HFF-Myc (cell line): ENCODE measurements around the gene TDRD7.

ENCODE experiments used
- DNase-seq: peaks from one replicate; pipeline ENCODE4 v3.0.0-alpha.2; 2011; ENCODE audit warnings: low read depth; ENCODE audit errors: extremely low read depth
- H3K4me3 ChIP-seq: replicated peaks from 2 replicates; pipeline ENCODE4 v1.5.1; 2011; ENCODE audit warnings: low read depth, mild to moderate bottlenecking, control low read depth, low read length
- TF ChIP-seq, protein P1 (sequence below): IDR thresholded peaks from 2 replicates; pipeline ENCODE4 v1.5.1; 2012; ENCODE audit warnings: mild to moderate bottlenecking, low read depth, low read length, control low read depth; ENCODE audit errors: missing control alignments

Gene TDRD7

DNA sequence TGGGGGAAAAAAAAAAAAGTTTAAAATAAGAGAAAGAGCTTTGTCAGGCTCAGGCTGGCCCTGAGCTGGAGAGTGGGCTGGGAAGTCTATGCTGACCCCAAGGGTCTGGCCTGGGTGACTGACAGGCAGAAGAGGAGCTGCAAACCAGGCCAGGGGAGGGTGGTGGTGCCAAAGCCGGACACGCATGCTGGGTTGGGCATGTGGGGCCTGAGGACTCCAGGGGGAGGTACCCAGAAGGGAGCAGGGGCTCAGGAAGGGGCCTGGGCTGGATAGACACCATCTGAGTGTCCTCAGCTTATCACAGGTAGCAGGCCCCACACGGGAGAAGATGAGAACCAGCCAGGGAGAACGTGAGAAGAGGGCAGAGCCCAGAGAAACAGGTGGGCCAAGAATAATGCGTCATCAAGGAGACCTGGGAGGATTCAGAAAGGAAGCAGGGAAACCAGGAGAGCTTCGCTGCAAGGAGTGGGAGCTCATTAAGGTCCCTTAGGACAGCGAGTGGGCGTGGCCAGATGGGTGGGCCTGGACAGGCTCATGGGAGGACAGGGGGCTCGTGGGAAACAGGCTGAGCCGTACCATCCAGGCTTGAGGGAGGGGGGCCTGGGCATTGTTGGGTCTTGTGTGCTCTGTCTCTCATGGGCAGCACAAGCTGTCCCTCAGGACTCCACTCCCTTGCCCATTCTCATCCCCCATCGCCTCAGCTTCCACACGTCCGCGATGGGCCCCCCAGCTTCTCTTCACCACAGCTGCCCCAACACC lies 105.6 kb downstream of the TDRD7 start:
- DNase-seq: no peak
- TF ChIP-seq, protein P1, sequence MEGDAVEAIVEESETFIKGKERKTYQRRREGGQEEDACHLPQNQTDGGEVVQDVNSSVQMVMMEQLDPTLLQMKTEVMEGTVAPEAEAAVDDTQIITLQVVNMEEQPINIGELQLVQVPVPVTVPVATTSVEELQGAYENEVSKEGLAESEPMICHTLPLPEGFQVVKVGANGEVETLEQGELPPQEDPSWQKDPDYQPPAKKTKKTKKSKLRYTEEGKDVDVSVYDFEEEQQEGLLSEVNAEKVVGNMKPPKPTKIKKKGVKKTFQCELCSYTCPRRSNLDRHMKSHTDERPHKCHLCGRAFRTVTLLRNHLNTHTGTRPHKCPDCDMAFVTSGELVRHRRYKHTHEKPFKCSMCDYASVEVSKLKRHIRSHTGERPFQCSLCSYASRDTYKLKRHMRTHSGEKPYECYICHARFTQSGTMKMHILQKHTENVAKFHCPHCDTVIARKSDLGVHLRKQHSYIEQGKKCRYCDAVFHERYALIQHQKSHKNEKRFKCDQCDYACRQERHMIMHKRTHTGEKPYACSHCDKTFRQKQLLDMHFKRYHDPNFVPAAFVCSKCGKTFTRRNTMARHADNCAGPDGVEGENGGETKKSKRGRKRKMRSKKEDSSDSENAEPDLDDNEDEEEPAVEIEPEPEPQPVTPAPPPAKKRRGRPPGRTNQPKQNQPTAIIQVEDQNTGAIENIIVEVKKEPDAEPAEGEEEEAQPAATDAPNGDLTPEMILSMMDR: no peak
- H3K4me3 ChIP-seq: no peak overlapping the region

DNA sequence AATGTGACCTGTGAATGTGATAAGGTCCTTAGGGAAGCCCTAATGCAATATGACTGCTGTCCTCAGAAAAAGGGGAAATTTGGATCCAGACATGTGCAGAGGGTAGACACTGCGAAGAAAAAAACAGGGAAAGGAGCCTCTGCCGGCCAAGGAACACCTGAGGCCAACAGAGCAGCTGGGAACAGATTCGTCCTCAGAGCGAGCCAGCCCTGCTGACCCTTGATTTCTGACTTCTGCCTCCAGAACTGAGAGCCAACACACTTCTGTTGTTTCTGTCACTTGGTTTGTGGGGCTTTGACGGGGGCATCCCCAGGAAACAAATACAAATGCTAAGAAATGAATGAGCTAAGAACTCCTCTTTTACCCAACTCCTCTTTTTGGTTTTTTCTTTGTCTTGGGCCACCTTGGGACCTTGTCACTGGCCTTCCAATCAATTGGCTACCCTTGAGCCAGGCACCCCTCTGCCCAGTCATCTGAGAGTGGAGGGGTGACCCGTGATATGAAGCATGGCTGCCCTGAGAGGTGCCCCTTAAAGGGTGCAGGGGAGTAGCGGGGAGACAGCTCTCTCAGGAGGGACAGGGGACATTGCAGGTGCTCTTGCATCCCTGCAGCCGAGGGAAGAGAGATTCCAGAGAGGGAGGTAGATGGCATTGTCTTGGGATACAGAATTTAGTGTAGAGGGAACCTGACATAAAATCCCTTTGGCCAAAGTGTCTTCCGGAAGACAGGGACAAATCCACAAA lies 106.4 kb downstream of the TDRD7 start:
- no peak overlapping the region for H3K4me3 ChIP-seq
- TF ChIP-seq, protein P1: no peak
- DNase-seq: no peak

DNA sequence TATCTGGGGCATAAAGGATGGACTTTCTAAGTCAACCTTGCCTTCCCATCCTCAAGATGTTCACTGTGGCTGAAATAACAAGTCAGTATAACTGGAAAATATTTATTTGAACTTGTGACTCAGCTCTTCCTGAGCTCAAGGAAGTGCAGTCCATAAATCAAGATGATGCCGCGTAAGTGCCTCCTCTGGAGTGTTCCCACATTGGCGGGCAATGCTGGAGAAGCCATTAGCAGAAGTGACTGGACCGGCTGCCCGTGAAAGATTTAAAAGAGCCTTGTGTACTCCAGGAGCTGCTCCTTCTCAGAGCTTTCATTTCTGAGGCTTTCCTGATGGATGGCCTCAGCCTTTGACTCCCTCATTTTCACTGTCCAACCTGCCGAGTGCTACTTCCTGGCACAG lies 107.0 kb downstream of the TDRD7 start:
- DNase-seq: peak; percentile 63
- H3K4me3 ChIP-seq: no peak overlapping the region
- TF ChIP-seq, protein P1: no peak

DNA sequence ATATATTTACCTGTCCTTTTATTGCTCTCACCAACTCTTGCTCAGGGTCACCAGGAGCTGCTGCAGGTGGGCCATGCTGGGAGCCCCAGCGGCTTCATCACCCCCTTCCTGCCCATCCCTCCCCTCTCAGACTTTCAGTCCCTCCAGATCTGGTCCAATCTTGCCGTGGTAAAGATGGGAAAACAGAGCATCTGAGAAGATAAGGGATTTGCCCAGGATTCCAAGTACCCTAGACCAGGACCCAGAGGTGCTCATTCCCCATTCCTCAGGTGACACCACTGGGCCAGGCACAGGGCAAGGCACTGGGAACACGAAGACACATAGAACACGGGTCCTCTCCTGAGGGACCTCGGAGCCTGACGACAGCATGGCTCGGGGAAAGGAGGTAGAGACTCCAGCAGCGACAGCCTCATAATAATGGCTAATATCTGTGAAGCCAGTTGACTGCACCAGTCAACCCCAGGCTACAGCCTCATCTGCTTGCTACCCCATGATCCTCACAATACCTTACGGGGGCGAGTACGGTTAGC lies 107.6 kb downstream of the TDRD7 start:
- DNase-seq: no peak
- TF ChIP-seq, protein P1: no peak
- H3K4me3 ChIP-seq: no peak overlapping the region

DNA sequence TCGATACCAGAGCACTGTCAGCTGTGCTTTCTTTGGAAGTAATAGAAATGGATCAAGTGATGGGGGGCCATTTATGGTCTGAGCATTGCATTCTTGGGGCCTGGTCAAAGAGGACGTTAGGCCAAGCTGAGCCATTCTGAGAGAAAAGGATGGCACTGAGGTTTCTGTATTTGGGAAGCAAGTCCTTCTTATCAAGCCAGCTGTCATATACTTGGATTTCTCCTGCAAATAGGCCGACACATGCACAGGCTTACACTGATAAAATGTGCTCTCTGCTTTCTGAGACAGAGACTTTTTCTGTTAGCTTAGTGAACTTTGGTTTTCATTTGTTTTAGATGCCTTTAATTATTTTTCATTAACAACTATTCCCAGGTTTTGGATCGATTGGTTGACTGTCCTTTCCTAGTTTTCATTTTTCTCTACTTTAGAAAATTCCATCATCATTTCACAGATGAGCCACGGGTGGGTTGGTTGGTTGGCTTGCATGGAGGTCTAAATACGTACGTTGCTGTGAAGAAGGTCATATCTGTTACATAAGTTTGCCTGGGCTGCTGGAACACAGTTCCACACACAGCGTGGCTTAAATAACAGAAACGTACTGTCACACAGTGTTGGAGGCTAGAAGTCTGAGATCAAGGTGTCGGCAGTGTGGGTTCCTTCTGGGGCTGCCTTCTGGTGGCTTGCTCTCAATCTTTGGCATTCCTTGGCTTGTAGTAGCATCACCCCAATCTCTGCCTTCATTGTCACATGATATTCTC lies 109.9 kb downstream of the TDRD7 start:
- TF ChIP-seq, protein P1: no peak
- DNase-seq: no peak
- H3K4me3 ChIP-seq: no peak overlapping the region

DNA sequence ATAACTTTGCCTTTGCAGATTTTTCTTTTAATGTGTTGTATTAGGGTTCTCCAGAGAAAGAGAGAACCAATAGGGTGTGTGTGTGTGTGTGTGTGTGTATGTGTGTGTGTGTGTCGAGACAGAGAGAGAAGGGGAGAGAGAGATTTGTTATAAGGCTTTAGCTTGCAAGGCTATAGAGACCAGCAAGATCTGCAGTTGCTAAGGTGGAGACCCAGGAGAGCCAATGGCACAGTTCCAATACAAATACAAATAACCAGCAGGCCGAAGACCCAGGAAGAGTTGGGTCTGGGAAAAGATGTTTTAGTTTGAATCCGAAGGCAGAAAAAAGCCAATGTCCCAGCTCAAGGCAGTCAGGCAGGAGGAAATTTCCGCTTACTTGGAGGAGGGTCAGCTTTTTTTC lies 112.5 kb downstream of the TDRD7 start:
- no peak for DNase-seq
- TF ChIP-seq, protein P1: no peak

More for the DNA sequence above, 112.5 kb downstream of the TDRD7 start:
- H3K4me3 ChIP-seq: no peak overlapping the region
